ENCODE results near the gene DTNB.

GRCh38 chr2:25592766-25593292 is 80.5 kb downstream of the DTNB start:
- TF ChIP-seq CTCF (conservative IDR thresholded peaks at IDR 0.05 in 1 of 2, IDR thresholded peaks at IDR 0.05 in 1 of 2; ENCODE audit: low read depth in 1 of 2, low read length in 2 of 2): no peak
- no peak for TF ChIP-seq EZH2 (IDR thresholded peaks at IDR 0.05; ENCODE audit: low read length, missing control alignments)

Data from fibroblast of lung (primary cell).